Activated CD8-positive, alpha-beta memory T cell treated with anti-CD3 and anti-CD28 coated beads, Interleukin-2, amount 10 ng/mL, durations not matched to agents 7 days and 5 days (primary cell): Measurements from ENCODE around the gene COL15A1. TPM values are rescaled to one million over a fixed set of nuclear protein-coding genes. Genes with fewer than 3 reads are reported as not detected.

ENCODE experiments used
- ATAC-seq: fragments of 150-1000 bp; cut with Tn5 transposase; one replicate; pipeline ENCODE4 v1.10.0; 2021; ENCODE audit warnings: moderate library complexity
- CTCF ChIA-PET: fragments of 350-600 bp; sonication (Branson Sonifier 250); formaldehyde crosslinking; loops from one replicate; lab custom pipeline; 2021; ENCODE audit warnings: antibody characterized with exemption; lab: Charles Lee
- DNase-seq: peaks from one replicate; pipeline ENCODE4 v3.0.0-alpha.2; 2020
- H3K27ac Mint-ChIP-seq: one replicate; pipeline ENCODE4 v1.8.0; 2021; ENCODE audit warnings: mild to moderate bottlenecking, mixed read lengths
- H3K27me3 Mint-ChIP-seq: one replicate; pipeline ENCODE4 v1.8.0; 2021; ENCODE audit warnings: mixed read lengths
- H3K36me3 Mint-ChIP-seq: one replicate; pipeline ENCODE4 v1.8.0; 2021; ENCODE audit warnings: mild to moderate bottlenecking, mixed read lengths
- H3K4me1 Mint-ChIP-seq: one replicate; pipeline ENCODE4 v1.8.0; 2021; ENCODE audit warnings: mixed read lengths
- H3K4me3 Mint-ChIP-seq: one replicate; pipeline ENCODE4 v1.8.0; 2021; ENCODE audit warnings: mild to moderate bottlenecking, moderate library complexity, mixed read lengths
- H3K9me3 Mint-ChIP-seq: one replicate; pipeline ENCODE4 v1.8.0; 2022; ENCODE audit warnings: low read depth, mixed read lengths
- total RNA-seq, 2 experiments: library from RNA; stranded (reverse); gene quantifications; one replicate each; pipeline ENCODE4 v1.2.3, GENCODE V29; 2021

COL15A1 gene
- total RNA-seq, 2 experiments from 2014 or later = 0.45 to 0.53 TPM

- ATAC-seq (no peak), DNase-seq (no peak)
- no peaks in the 10 kb centered on the region for H3K27me3 Mint-ChIP-seq
- CTCF ChIA-PET = interaction anchor here (0.8 to 2.3 kb wide), 3 partner anchors 33 to 94 kb away, joined by 3 to 10 read pairs (median 5); no protein-coding TSS in a partner anchor
- no peaks in the 10 kb centered on the region for H3K9me3 Mint-ChIP-seq
- peak overlapping the region; percentile 25 for H3K27ac Mint-ChIP-seq
- H3K4me1 Mint-ChIP-seq = peaks cover 73% of the 10 kb centered on the region
- peak overlapping the region; percentile 92 for H3K4me3 Mint-ChIP-seq
- peaks cover 45% of the 10 kb centered on the region for H3K36me3 Mint-ChIP-seq
Observed at GRCh38 chr9:99107421-99107820, 163.7 kb downstream of the COL15A1 start.

DNA sequence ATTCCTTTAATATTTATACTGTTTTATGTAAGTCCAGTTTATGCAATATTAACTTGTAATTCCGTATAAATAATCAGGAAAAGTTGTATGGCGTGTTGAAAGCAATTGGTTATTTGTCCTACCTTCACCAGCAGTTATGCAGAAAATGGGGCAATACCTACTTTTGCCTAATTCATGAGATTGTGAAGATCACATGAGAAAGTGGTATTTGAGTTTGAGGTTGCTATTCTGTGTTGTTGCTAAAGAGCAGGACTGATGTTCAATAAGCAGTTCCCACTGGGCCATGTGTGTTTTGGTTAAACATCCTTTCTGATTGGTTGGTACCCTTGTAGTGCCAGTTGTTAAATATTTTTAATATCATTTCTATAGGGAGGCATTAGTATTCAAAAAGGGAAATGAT lies 164.4 kb downstream of the COL15A1 start:
- H3K36me3 Mint-ChIP-seq = peaks cover 45% of the 10 kb centered on the region
- peak overlapping the region; percentile 92 for H3K4me3 Mint-ChIP-seq
- no peaks in the 10 kb centered on the region for H3K27me3 Mint-ChIP-seq
- DNase-seq (no peak), ATAC-seq (no peak)
- no peaks in the 10 kb centered on the region for H3K9me3 Mint-ChIP-seq
- no peak overlapping the region for H3K27ac Mint-ChIP-seq
- CTCF ChIA-PET = interaction anchor here (0.9 to 1.0 kb wide), 3 partner anchors 13 to 260 kb away, joined by 3 read pairs; no protein-coding TSS in a partner anchor
- H3K4me1 Mint-ChIP-seq = peaks cover 80% of the 10 kb centered on the region

GRCh38 chr9:99109522-99109921 lies 165.8 kb downstream of the COL15A1 start:
- ATAC-seq (no peak), DNase-seq (no peak)
- no peak overlapping the region for H3K4me3 Mint-ChIP-seq
- CTCF ChIA-PET = no interaction called here
- peaks cover 80% of the 10 kb centered on the region for H3K4me1 Mint-ChIP-seq
- H3K27ac Mint-ChIP-seq = no peak overlapping the region
- H3K9me3 Mint-ChIP-seq = no peaks in the 10 kb centered on the region
- peaks cover 48% of the 10 kb centered on the region for H3K36me3 Mint-ChIP-seq
- H3K27me3 Mint-ChIP-seq = no peaks in the 10 kb centered on the region

DNA sequence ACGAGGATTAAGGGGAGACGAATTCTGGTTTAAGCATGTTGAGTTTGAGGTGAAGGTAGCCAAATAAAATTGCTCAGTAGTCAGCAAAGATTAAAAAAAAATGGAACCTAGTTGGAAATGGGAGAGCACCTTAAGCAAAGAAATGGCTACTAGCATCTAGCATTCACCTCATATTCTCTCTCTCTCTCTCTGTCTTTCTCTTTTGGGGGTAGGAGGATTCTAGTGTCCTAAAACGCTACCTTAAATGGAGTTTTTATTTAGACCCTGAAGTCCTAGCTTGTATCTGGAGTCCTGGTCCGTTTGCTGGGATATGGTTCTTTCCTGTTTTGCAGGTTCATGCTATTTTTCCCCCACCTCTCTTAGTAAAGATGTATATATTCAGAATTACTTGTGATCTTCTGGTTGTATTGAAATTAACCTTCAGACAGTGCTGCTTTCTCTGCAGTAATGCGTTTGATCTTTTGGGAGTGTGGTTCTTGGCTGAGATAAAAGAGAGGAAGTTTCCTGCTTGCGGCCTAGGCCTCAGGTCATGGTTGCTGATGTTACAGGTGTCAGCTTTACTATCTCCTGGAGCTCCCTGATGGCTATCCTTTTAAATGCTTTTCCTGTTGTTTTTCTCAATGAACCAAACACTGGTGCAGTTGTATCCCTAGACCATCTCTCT lies 169.2 kb downstream of the COL15A1 start:
- ATAC-seq (peak; percentile 82), DNase-seq (no peak)
- CTCF ChIA-PET = interaction anchor here (0.8 to 3.0 kb wide), 5 partner anchors 9 to 96 kb away, joined by 3 to 15 read pairs (median 3); partner anchors contain the start of gene TGFBR1
- no peaks in the 10 kb centered on the region for H3K9me3 Mint-ChIP-seq
- H3K27me3 Mint-ChIP-seq = no peaks in the 10 kb centered on the region
- H3K36me3 Mint-ChIP-seq = peaks cover 47% of the 10 kb centered on the region
- peaks cover 81% of the 10 kb centered on the region for H3K4me1 Mint-ChIP-seq
- peak overlapping the region; percentile 67 for H3K27ac Mint-ChIP-seq
- H3K4me3 Mint-ChIP-seq = peak overlapping the region; percentile 5

DNA sequence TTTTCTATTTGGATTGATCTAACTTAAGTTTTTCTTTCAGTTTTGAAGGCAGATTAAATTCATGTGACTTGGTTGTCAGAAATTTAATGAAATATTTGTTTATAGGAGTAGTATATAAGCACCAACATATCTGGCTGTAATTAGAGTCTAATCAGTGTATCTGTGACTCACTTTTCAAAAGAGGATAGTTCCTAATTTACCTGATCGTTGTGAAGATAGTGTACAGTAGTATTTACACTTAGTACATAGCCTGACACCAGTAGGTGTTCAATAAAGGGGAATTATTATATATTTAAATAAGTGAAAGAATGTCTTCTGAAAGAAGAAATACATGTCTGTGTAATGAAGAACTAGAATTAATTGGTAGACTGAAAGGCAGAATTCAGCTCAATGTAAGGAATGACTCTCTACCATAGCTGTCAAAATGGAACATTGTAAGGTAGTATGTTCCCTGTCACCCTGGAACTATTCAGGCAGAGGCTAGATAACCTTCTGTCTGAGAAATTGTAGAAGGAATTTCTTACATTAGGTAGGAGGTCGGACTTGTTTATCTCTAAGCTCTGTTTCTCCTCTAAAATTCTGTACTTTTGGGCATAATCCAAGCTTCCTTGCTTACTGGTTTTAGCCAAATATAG lies 169.8 kb downstream of the COL15A1 start:
- DNase-seq (no peak), ATAC-seq (peak; percentile 8)
- H3K27ac Mint-ChIP-seq = peak overlapping the region; percentile 67
- no peaks in the 10 kb centered on the region for H3K9me3 Mint-ChIP-seq
- CTCF ChIA-PET = interaction anchor here (0.7 to 3.0 kb wide), 8 partner anchors 10 to 114 kb away, joined by 3 to 15 read pairs (median 3); partner anchors contain the start of gene TGFBR1
- H3K4me3 Mint-ChIP-seq = peak overlapping the region; percentile 5
- peaks cover 45% of the 10 kb centered on the region for H3K36me3 Mint-ChIP-seq
- no peaks in the 10 kb centered on the region for H3K27me3 Mint-ChIP-seq
- H3K4me1 Mint-ChIP-seq = peaks cover 79% of the 10 kb centered on the region

- CTCF ChIA-PET = interaction anchor here (0.6 to 3.0 kb wide), 8 partner anchors 10 to 120 kb away, joined by 3 to 15 read pairs (median 3); partner anchors contain the start of gene TGFBR1
Observed at GRCh38 chr9:99114049-99114440, 170.3 kb downstream of the COL15A1 start.

GRCh38 chr9:99114846-99115500 lies 171.3 kb downstream of the COL15A1 start:
- Mint-ChIP-seq H3K4me1 (peaks cover 79% of the 10 kb centered on the region), H3K27ac (no peak overlapping the region), H3K9me3 (no peaks in the 10 kb centered on the region), H3K27me3 (no peaks in the 10 kb centered on the region), H3K36me3 (peaks cover 39% of the 10 kb centered on the region), H3K4me3 (no peak overlapping the region)
- CTCF ChIA-PET = interaction anchor here (1.1 to 3.0 kb wide), 5 partner anchors 11 to 121 kb away, joined by 3 to 15 read pairs (median 3); partner anchors contain the start of gene TGFBR1
- ATAC-seq (no peak), DNase-seq (no peak)

More at GRCh38 chr9:99114049-99114440, 170.3 kb downstream of the COL15A1 start:
- no peak for DNase-seq
- Mint-ChIP-seq H3K9me3 (no peaks in the 10 kb centered on the region), H3K27me3 (no peaks in the 10 kb centered on the region), H3K4me1 (peaks cover 79% of the 10 kb centered on the region), H3K27ac (no peak overlapping the region), H3K4me3 (no peak overlapping the region), H3K36me3 (peaks cover 44% of the 10 kb centered on the region)
- no peak for ATAC-seq

DNA sequence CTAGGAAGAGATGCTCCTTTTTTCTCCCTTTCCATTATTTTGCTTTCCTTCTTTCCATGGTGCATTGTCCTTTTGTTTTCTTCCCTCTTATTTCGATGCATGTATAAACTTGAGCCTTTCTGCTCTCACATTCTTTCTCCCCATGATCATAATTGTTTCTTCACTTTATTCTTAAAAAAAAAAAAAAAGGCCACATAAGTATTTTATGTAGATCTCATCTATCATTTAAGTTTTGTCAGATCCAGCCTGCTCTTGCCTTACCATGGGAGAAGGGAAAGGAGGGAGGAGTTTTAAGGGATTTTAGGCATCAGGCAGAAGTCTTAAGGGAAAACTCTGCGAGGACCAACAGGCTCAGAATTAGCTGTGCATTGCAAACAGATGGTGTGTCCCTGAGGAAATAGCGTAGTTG lies 172.3 kb downstream of the COL15A1 start:
- no peak overlapping the region for H3K4me3 Mint-ChIP-seq
- CTCF ChIA-PET = interaction anchor here (1.2 to 1.4 kb wide), 3 partner anchors 10 to 140 kb away, joined by 3 to 4 read pairs (median 3); no protein-coding TSS in a partner anchor
- H3K27ac Mint-ChIP-seq = no peak overlapping the region
- no peak for DNase-seq
- peaks cover 80% of the 10 kb centered on the region for H3K4me1 Mint-ChIP-seq
- H3K36me3 Mint-ChIP-seq = peaks cover 35% of the 10 kb centered on the region
- no peak for ATAC-seq
- no peaks in the 10 kb centered on the region for H3K27me3 Mint-ChIP-seq
- H3K9me3 Mint-ChIP-seq = no peaks in the 10 kb centered on the region

DNA sequence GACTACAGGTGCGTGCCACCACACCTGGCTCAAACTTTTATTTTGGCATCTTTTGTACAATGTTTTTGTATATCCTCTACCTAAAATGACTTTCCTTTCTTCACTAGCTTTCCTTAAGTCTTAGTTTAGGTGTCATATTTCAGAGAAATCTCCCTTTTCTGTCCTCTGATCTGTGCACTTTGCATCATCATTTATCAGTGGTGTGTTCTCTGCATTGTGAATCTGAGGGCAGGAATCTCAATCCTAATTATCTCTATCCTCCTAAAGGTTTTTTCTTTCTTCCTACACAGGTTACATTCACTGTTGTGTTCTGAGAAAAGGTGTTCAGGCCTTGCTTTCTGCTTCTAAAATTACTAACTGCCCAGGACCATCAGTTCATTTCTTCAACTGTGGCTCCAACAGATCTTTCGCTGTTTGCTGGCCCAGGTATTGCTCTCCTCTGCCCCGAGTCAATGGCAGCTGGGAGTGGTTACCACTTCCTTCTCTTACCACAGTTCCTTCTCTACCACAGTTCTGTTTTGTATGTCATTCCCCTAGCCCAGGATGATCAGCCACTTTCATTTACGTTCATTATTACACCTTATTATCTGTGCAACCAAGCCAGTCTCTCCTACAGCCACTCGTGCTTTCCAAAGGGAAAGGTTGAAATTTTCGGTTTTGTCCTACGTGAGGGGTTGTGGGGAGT lies 175.2 kb downstream of the COL15A1 start:
- ATAC-seq = peak; percentile 99
- Mint-ChIP-seq H3K27ac (peak overlapping the region; percentile 95), H3K27me3 (no peaks in the 10 kb centered on the region), H3K9me3 (no peaks in the 10 kb centered on the region), H3K36me3 (peaks cover 53% of the 10 kb centered on the region), H3K4me3 (peak overlapping the region; percentile 67), H3K4me1 (peaks cover 77% of the 10 kb centered on the region)
- peak; percentile 86 for DNase-seq
- CTCF ChIA-PET = interaction anchor here (0.9 to 4.7 kb wide), 13 partner anchors 8 to 144 kb away, joined by 3 to 24 read pairs (median 3); partner anchors contain the start of gene TGFBR1

- Mint-ChIP-seq H3K36me3 (peaks cover 60% of the 10 kb centered on the region), H3K9me3 (no peaks in the 10 kb centered on the region), H3K27ac (peak overlapping the region; percentile 95), H3K4me1 (peaks cover 73% of the 10 kb centered on the region), H3K27me3 (no peaks in the 10 kb centered on the region), H3K4me3 (no peak overlapping the region)
- no peak for ATAC-seq
- DNase-seq = no peak
- CTCF ChIA-PET = interaction anchor here (1.1 to 4.7 kb wide), 7 partner anchors 15 to 122 kb away, joined by 3 to 24 read pairs (median 4); partner anchors contain the start of gene TGFBR1
Observed at GRCh38 chr9:99119976-99120655, 176.4 kb downstream of the COL15A1 start.
